Measurements from ENCODE around the gene HIVEP3.
A peak's percentile ranks its signal among the peaks of the same experiment; 100 is the strongest.

HIVEP3 gene

GRCh38 chr1:41827991-41828570 is 90.6 kb downstream of the HIVEP3 start:
- H4K20me1 ChIP-seq, result no peaks in the 10 kb centered on the region
- no peaks in the 10 kb centered on the region for H3K36me3 ChIP-seq
- H3K4me3 ChIP-seq, result no peak overlapping the region
- peaks cover 0 to 4% (median 0%) of the 10 kb centered on the region in 10 experiments; a peak in 1 of 20 replicates for H3K4me1 ChIP-seq
- no peak overlapping the region for H3K9ac ChIP-seq
- no peak overlapping the region for H3K4me2 ChIP-seq
- no peaks in the 10 kb centered on the region for H3K9me3 ChIP-seq (replicated peaks in 1 of 11)
- H3K27ac ChIP-seq, result no peak overlapping the region
- TF ChIP-seq Cebpa-rat (IDR thresholded peaks at IDR 0.05), result no peak
- H3K27me3 ChIP-seq, result no peaks in the 10 kb centered on the region

DNA sequence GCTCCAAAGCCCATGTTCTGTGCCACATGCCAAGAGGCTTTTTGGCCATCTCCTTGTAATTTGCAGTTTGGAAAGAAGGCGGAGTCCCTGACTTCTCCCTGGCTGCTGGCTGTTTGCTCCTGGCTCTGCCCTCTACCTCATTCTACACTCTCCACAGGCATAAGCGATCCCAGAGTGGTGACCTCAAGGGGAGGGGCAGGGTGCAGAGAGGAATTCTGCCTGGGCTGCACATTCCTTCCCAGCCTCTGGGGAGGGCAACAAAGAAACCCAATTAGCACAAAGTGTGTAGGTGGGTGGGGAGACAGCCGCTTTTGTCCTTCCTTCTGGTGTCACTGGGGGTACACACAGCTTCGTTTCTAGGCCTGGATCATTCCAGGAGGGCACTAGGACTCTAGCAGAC is 95.3 kb downstream of the HIVEP3 start:
- no peaks in the 10 kb centered on the region for H3K36me3 ChIP-seq
- H3K9ac ChIP-seq, result no peak overlapping the region
- no peak overlapping the region for H3K4me3 ChIP-seq
- no peak overlapping the region for H3K4me2 ChIP-seq
- no peaks in the 10 kb centered on the region for H4K20me1 ChIP-seq
- H3K27ac ChIP-seq, result no peak overlapping the region
- no peaks in the 10 kb centered on the region for H3K27me3 ChIP-seq
- H3K9me3 ChIP-seq (replicated peaks in 1 of 11), result no peaks in the 10 kb centered on the region
- peaks cover 0 to 10% (median 0%) of the 10 kb centered on the region in 10 experiments; a peak in 1 of 20 replicates for H3K4me1 ChIP-seq
- TF ChIP-seq Cebpa-rat (IDR thresholded peaks at IDR 0.05), result no peak

DNA sequence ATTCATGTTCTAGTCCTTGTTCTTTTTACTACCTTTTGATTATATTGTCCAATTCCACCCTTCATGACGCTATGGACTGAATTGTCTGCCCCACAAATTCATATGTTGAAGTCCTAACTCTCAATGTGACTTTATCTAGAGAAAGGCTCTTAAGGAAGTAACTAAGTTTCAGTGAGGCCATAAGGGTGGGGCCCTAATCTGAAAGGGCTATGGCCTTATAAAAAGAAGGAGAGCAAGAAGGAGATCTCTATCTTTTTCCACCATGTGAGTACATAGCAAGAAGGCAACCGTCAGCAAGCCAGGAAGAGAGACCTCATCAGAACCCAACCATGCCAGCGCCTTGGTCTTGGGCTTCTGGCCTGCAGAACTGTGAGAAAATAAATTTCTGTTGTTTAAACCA is 95.9 kb downstream of the HIVEP3 start:
- Histone ChIP-seq H3K4me2 (peak overlapping the region in 1 of 11 experiments; percentile 5; a peak in 1 of 22 replicates), H3K27ac (no peak overlapping the region), H4K20me1 (no peaks in the 10 kb centered on the region), H3K9me3 (replicated peaks in 1 of 11) (no peaks in the 10 kb centered on the region), H3K4me3 (no peak overlapping the region), H3K9ac (no peak overlapping the region), H3K36me3 (no peaks in the 10 kb centered on the region), H3K27me3 (no peaks in the 10 kb centered on the region), H3K4me1 (peaks cover 0 to 10% (median 0%) of the 10 kb centered on the region in 10 experiments; a peak in 1 of 20 replicates)
- TF ChIP-seq Cebpa-rat (IDR thresholded peaks at IDR 0.05), result no peak

DNA sequence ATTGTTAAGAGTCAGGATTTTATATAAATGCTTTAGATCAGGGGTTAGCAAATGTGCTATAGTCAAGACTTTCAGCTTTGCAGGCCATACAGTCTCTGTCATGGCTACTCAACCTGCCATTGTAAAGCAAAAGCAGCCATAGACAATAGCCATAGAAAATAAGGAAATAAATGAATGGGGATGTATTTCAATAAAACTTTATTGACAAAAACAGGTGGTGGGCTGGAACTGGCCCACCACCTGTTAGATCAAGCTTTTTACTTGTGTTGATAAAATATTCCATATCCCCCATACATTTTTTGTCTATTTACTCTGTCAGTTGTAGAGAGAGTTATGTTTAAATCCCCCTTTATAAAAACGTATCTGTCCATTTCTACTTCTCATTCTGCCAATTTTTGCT is 98.9 kb downstream of the HIVEP3 start:
- H4K20me1 ChIP-seq, result no peaks in the 10 kb centered on the region
- no peak overlapping the region for H3K27ac ChIP-seq
- no peak overlapping the region for H3K4me2 ChIP-seq
- no peak overlapping the region for H3K9ac ChIP-seq
- H3K4me3 ChIP-seq, result no peak overlapping the region
- H3K36me3 ChIP-seq, result no peaks in the 10 kb centered on the region
- no peak for TF ChIP-seq Cebpa-rat (IDR thresholded peaks at IDR 0.05)
- no peaks in the 10 kb centered on the region for H3K9me3 ChIP-seq (replicated peaks in 1 of 11)
- H3K27me3 ChIP-seq, result no peaks in the 10 kb centered on the region
- peaks cover 0 to 10% (median 0%) of the 10 kb centered on the region in 10 experiments; a peak in 1 of 20 replicates for H3K4me1 ChIP-seq

DNA sequence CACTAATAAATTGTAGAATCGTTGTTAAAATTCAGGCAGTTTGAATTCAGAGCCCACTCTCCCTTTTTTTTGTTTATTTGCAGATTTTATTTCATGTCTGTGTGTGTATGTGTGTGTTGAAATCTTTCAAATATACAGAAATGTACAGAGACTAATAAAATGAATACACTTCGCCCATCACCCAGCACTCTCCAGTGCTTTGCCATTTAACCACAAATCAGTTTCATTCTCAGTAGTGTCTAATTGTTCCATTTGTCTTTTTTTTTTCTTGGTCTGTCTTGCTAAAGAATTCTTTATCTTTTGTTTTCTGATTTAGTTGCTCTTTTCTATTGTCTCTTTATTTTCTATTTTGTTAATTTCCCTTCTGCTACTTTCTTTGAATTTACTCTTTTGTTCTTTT is 99.7 kb downstream of the HIVEP3 start:
- TF ChIP-seq Cebpa-rat (IDR thresholded peaks at IDR 0.05), result no peak
- no peak overlapping the region for H3K27ac ChIP-seq
- no peak overlapping the region for H3K4me3 ChIP-seq
- H3K36me3 ChIP-seq, result no peaks in the 10 kb centered on the region
- no peaks in the 10 kb centered on the region for H4K20me1 ChIP-seq
- H3K9me3 ChIP-seq (replicated peaks in 1 of 11), result no peaks in the 10 kb centered on the region
- H3K4me1 ChIP-seq, result peaks cover 0 to 10% (median 0%) of the 10 kb centered on the region in 10 experiments; a peak in 1 of 20 replicates
- no peak overlapping the region for H3K9ac ChIP-seq
- H3K4me2 ChIP-seq, result no peak overlapping the region
- H3K27me3 ChIP-seq, result no peaks in the 10 kb centered on the region

- no peaks in the 10 kb centered on the region for H3K9me3 ChIP-seq (replicated peaks in 1 of 11)
- TF ChIP-seq Cebpa-rat (IDR thresholded peaks at IDR 0.05), result no peak
Measured at GRCh38 chr1:41816061-41816460, 102.7 kb downstream of the HIVEP3 start.

GRCh38 chr1:41813755-41814745 is 104.7 kb downstream of the HIVEP3 start:
- Histone ChIP-seq H3K27ac (no peak overlapping the region), H3K9ac (no peak overlapping the region), H3K9me3 (replicated peaks in 1 of 11) (no peaks in the 10 kb centered on the region)

More at GRCh38 chr1:41816061-41816460, 102.7 kb downstream of the HIVEP3 start:
- no peak overlapping the region for H3K4me3 ChIP-seq
- H3K4me2 ChIP-seq, result no peak overlapping the region
- no peaks in the 10 kb centered on the region for H3K27me3 ChIP-seq
- no peak overlapping the region for H3K27ac ChIP-seq
- no peaks in the 10 kb centered on the region for H4K20me1 ChIP-seq
- no peak overlapping the region for H3K9ac ChIP-seq
- H3K4me1 ChIP-seq, result peaks cover 0 to 12% (median 8%) of the 10 kb centered on the region in 10 experiments; a peak in 14 of 20 replicates
- H3K36me3 ChIP-seq, result no peaks in the 10 kb centered on the region

DNA sequence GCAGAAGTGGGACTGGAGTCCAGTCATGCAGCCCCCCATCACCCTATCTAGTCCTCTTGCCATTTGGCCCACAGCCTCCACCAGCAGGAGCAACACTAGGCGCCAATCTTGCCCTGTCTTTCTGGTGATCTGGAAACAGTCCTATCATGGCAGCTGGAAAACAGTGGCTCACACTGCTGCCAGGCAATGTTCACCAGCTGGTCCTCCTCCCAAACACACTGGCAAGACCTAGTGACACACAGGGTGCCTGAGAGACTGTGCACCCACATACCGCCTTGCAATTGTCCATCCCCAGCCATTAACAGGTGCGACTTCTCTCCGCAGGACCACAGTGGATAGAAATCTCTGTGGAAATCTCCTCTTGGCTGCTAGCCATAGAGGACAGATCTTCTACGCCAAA is 105.5 kb downstream of the HIVEP3 start:
- Histone ChIP-seq H3K4me3 (no peak overlapping the region), H3K9me3 (replicated peaks in 1 of 11) (no peaks in the 10 kb centered on the region), H3K27ac (no peak overlapping the region), H3K9ac (no peak overlapping the region), H3K36me3 (no peaks in the 10 kb centered on the region), H3K27me3 (no peaks in the 10 kb centered on the region), H4K20me1 (no peaks in the 10 kb centered on the region), H3K4me1 (peaks cover 0 to 38% (median 14%) of the 10 kb centered on the region in 10 experiments; a peak in 14 of 20 replicates), H3K4me2 (no peak overlapping the region)
- no peak for TF ChIP-seq Cebpa-rat (IDR thresholded peaks at IDR 0.05)

More at GRCh38 chr1:41813755-41814745, 104.7 kb downstream of the HIVEP3 start:
- Histone ChIP-seq H3K36me3 (no peaks in the 10 kb centered on the region), H3K27me3 (no peaks in the 10 kb centered on the region), H3K4me1 (peaks cover 0 to 32% (median 14%) of the 10 kb centered on the region in 10 experiments; a peak in 14 of 20 replicates), H4K20me1 (no peaks in the 10 kb centered on the region), H3K4me3 (no peak overlapping the region), H3K4me2 (no peak overlapping the region)
- no peak for TF ChIP-seq Cebpa-rat (IDR thresholded peaks at IDR 0.05)

GRCh38 chr1:41812453-41812852 is 106.3 kb downstream of the HIVEP3 start:
- Histone ChIP-seq H4K20me1 (no peaks in the 10 kb centered on the region), H3K4me1 (peaks cover under 1 to 43% (median 16%) of the 10 kb centered on the region in 10 experiments; a peak in 18 of 20 replicates), H3K4me2 (no peak overlapping the region), H3K4me3 (no peak overlapping the region), H3K9ac (no peak overlapping the region), H3K36me3 (no peaks in the 10 kb centered on the region), H3K27ac (no peak overlapping the region), H3K9me3 (replicated peaks in 1 of 11) (no peaks in the 10 kb centered on the region), H3K27me3 (no peaks in the 10 kb centered on the region)
- TF ChIP-seq Cebpa-rat (IDR thresholded peaks at IDR 0.05), result no peak
